GF-D8 (cell line): ENCODE results near the gene RNF121.
"Not testable (repeated sequence)": the region's sequence is repeated elsewhere in the genome, so short reads cannot be mapped to it uniquely, and the experiment has no call there.

Experiments used
- DNase-seq: peaks from one replicate; lab custom pipeline; 2025; lab: John Stamatoyannopoulos, UW

RNF121 gene

GRCh38 chr11:71928737-71929443, at the start of gene RNF121:
Gene RNF121, plus strand, starts transcription at chr11:71929046. Its CDS starts 16 bp downstream, at chr11:71929062.
- DNase-seq: peak; percentile 85

GRCh38 chr11:71885806-71886205, 43.0 kb upstream of the RNF121 start:
- DNase-seq: not testable (repeated sequence)

- not testable (repeated sequence) for DNase-seq
Observed at GRCh38 chr11:71888335-71889010, 40.4 kb upstream of the RNF121 start.

GRCh38 chr11:71889181-71889872, 39.5 kb upstream of the RNF121 start:
- not testable (repeated sequence) for DNase-seq

- DNase-seq: no peak
Observed at GRCh38 chr11:71895961-71896360, 32.9 kb upstream of the RNF121 start.

- not testable (repeated sequence) for DNase-seq
Observed at GRCh38 chr11:71901137-71901536, 27.7 kb upstream of the RNF121 start.

- DNase-seq: no peak
Observed at GRCh38 chr11:71908218-71908617, 20.6 kb upstream of the RNF121 start.

- not testable (repeated sequence) for DNase-seq
Observed at GRCh38 chr11:71910775-71911174, 18.1 kb upstream of the RNF121 start.

- DNase-seq: not testable (repeated sequence)
Observed at GRCh38 chr11:71911321-71911985, 17.4 kb upstream of the RNF121 start.

GRCh38 chr11:71911986-71912340, 16.9 kb upstream of the RNF121 start:
- DNase-seq: not testable (repeated sequence)

GRCh38 chr11:71913756-71914526, 14.9 kb upstream of the RNF121 start:
- DNase-seq: no peak

GRCh38 chr11:71914617-71915189, 14.1 kb upstream of the RNF121 start:
- no peak for DNase-seq

GRCh38 chr11:71917646-71918140, 11.2 kb upstream of the RNF121 start:
- DNase-seq: no peak

GRCh38 chr11:71927820-71928736, 768 bp upstream of the RNF121 start, which contains the start of gene XNDC1N:
Gene XNDC1N, minus strand, starts transcription at chr11:71928594. Its CDS starts 5,241 bp downstream, at chr11:71923353.
- peak; percentile 83 for DNase-seq

GRCh38 chr11:71929491-71929890, 645 bp downstream of the RNF121 start:
- DNase-seq: no peak

GRCh38 chr11:71930556-71931244, 1.9 kb downstream of the RNF121 start:
- DNase-seq: no peak

GRCh38 chr11:71931245-71931602, 2.4 kb downstream of the RNF121 start:
- no peak for DNase-seq

- no peak for DNase-seq
Observed at GRCh38 chr11:71933141-71933933, 4.5 kb downstream of the RNF121 start.
